Astrocyte (in vitro differentiated cells and primary cell): ENCODE measurements around the gene ADSS1. TPM values are rescaled to one million over a fixed set of nuclear protein-coding genes. Genes with fewer than 3 reads are reported as not detected.
A peak's percentile ranks its signal among the peaks of the same experiment; 100 is the strongest.

Source experiments
- DNase-seq: peaks from one replicate; pipeline ENCODE4 v3.0.0-alpha.2; 2010; ENCODE audit warnings: low read depth
- FAIRE-seq: peaks from 2 replicates; lab custom pipeline; 2011; peaks lifted over from hg19 to GRCh38; lab: Jason Lieb, UNC
- H2AFZ ChIP-seq: 2 replicates; pipeline ENCODE4 v1.6.0; 2012; ENCODE audit warnings: low read depth, low read length, inconsistent platforms
- H3K27ac ChIP-seq: 2 replicates; pipeline ENCODE4 v1.5.1; 2011; ENCODE audit warnings: low read depth, low read length, inconsistent platforms
- H3K27me3 ChIP-seq: 2 replicates; pipeline ENCODE4 v1.6.0; 2011; ENCODE audit warnings: low read length, inconsistent platforms; ENCODE audit not compliant: insufficient read depth
- H3K36me3 ChIP-seq: 2 replicates; pipeline ENCODE4 v1.5.1; 2011; ENCODE audit warnings: low read length, inconsistent platforms; ENCODE audit not compliant: insufficient read depth
- H3K4me1 ChIP-seq: 2 replicates; pipeline ENCODE4 v1.5.1; 2011; ENCODE audit warnings: low read length, inconsistent platforms; ENCODE audit not compliant: insufficient read depth
- H3K4me2 ChIP-seq: 2 replicates; pipeline ENCODE4 v1.6.0; 2012; ENCODE audit warnings: low read length, inconsistent platforms
- H3K4me3 ChIP-seq: 2 replicates; pipeline ENCODE4 v1.5.1; 2011; ENCODE audit warnings: low read depth, mild to moderate bottlenecking, low read length, inconsistent platforms; ENCODE audit not compliant: insufficient read depth
- H3K79me2 ChIP-seq: 2 replicates; pipeline ENCODE4 v1.6.0; 2012; ENCODE audit warnings: mild to moderate bottlenecking, low read length, inconsistent platforms; ENCODE audit not compliant: insufficient read depth
- H3K9ac ChIP-seq: 2 replicates; pipeline ENCODE4 v1.6.0; 2012; ENCODE audit warnings: mild to moderate bottlenecking, low read length, inconsistent platforms
- H3K9me3 ChIP-seq: 2 replicates; pipeline ENCODE4 v1.5.1; 2012; ENCODE audit warnings: low read depth, mild to moderate bottlenecking, low read length, inconsistent platforms; ENCODE audit not compliant: insufficient read depth
- H4K20me1 ChIP-seq: 2 replicates; pipeline ENCODE4 v1.6.0; 2012; ENCODE audit warnings: low read length, inconsistent platforms; ENCODE audit not compliant: insufficient read depth
- H3K27ac Mint-ChIP-seq: one replicate; pipeline ENCODE4 v1.8.0; 2021; ENCODE audit warnings: mild to moderate bottlenecking, mixed read lengths; ENCODE audit not compliant: unreplicated experiment
- H3K27me3 Mint-ChIP-seq: one replicate; pipeline ENCODE4 v1.8.0; 2021; ENCODE audit warnings: low read depth, mixed read lengths; ENCODE audit not compliant: unreplicated experiment
- H3K36me3 Mint-ChIP-seq: one replicate; pipeline ENCODE4 v1.8.0; 2021; ENCODE audit warnings: low read depth, mixed read lengths; ENCODE audit not compliant: unreplicated experiment
- H3K4me1 Mint-ChIP-seq: one replicate; pipeline ENCODE4 v1.8.0; 2021; ENCODE audit warnings: low read depth, mixed read lengths; ENCODE audit not compliant: unreplicated experiment
- H3K4me3 Mint-ChIP-seq: one replicate; pipeline ENCODE4 v1.8.0; 2021; ENCODE audit warnings: mild to moderate bottlenecking, moderate library complexity, mixed read lengths; ENCODE audit not compliant: unreplicated experiment
- H3K9me3 Mint-ChIP-seq: one replicate; pipeline ENCODE4 v1.8.0; 2021; ENCODE audit warnings: mild to moderate bottlenecking, mixed read lengths; ENCODE audit not compliant: unreplicated experiment
- EZH2 ChIP-seq: IDR thresholded peaks from 2 replicates; pipeline ENCODE4 v1.6.1; 2012; ENCODE audit warnings: mild to moderate bottlenecking, low read length, inconsistent platforms; ENCODE audit not compliant: insufficient read depth
- total RNA-seq: library from RNA; stranded (reverse); gene quantifications from 2 replicates; pipeline ENCODE4 v1.2.1, GENCODE V29; 2021
- TF ChIP-seq, protein P1 (sequence below): IDR thresholded peaks from 2 replicates; pipeline ENCODE4 v1.5.1; 2011; ENCODE audit warnings: low read depth, mild to moderate bottlenecking, inconsistent platforms, low read length, moderate library complexity; ENCODE audit not compliant: insufficient read depth

ADSS1 gene
- total RNA-seq, 1 donor from 2014 or later, result 4.4 TPM

DNA sequence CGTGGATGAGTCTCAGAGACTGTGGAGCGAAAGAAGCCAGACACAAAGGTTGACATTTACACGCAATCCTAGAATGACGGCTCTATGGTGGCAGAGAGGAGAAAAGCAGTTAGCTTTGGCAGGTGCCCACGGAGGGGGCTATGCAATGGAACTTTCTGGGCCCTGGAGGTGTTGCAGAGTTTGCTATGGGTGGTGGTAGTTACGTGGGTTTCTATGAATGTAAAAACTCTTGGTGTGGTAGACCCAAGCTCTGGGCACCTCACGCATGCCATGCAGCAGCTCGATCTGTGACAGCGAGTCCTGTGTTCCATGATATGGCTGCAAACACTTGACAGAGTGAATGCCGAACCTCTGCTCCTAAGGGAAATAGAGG, 39.6 kb upstream of the ADSS1 start:
- Histone ChIP-seq H3K27ac (no peak overlapping the region), H3K27me3 (no peaks in the 10 kb centered on the region), H3K4me1 (peaks cover 56% of the 10 kb centered on the region), H3K79me2 (no peaks in the 10 kb centered on the region), H3K9ac (no peak overlapping the region), H3K4me3 (no peak overlapping the region), H2AFZ (no peak overlapping the region), H3K9me3 (no peaks in the 10 kb centered on the region), H4K20me1 (no peaks in the 10 kb centered on the region), H3K36me3 (no peaks in the 10 kb centered on the region), H3K4me2 (no peak overlapping the region)
- H3K27ac Mint-ChIP-seq, result no peak overlapping the region
- no peak overlapping the region for H3K4me3 Mint-ChIP-seq
- no peak for DNase-seq
- H3K36me3 Mint-ChIP-seq, result no peaks in the 10 kb centered on the region
- H3K4me1 Mint-ChIP-seq, result peaks cover 46% of the 10 kb centered on the region
- no peaks in the 10 kb centered on the region for H3K9me3 Mint-ChIP-seq
- H3K27me3 Mint-ChIP-seq, result no peaks in the 10 kb centered on the region
- no peak for FAIRE-seq
- no peak for TF ChIP-seq EZH2
- TF ChIP-seq, protein P1, sequence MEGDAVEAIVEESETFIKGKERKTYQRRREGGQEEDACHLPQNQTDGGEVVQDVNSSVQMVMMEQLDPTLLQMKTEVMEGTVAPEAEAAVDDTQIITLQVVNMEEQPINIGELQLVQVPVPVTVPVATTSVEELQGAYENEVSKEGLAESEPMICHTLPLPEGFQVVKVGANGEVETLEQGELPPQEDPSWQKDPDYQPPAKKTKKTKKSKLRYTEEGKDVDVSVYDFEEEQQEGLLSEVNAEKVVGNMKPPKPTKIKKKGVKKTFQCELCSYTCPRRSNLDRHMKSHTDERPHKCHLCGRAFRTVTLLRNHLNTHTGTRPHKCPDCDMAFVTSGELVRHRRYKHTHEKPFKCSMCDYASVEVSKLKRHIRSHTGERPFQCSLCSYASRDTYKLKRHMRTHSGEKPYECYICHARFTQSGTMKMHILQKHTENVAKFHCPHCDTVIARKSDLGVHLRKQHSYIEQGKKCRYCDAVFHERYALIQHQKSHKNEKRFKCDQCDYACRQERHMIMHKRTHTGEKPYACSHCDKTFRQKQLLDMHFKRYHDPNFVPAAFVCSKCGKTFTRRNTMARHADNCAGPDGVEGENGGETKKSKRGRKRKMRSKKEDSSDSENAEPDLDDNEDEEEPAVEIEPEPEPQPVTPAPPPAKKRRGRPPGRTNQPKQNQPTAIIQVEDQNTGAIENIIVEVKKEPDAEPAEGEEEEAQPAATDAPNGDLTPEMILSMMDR, result no peak

DNA sequence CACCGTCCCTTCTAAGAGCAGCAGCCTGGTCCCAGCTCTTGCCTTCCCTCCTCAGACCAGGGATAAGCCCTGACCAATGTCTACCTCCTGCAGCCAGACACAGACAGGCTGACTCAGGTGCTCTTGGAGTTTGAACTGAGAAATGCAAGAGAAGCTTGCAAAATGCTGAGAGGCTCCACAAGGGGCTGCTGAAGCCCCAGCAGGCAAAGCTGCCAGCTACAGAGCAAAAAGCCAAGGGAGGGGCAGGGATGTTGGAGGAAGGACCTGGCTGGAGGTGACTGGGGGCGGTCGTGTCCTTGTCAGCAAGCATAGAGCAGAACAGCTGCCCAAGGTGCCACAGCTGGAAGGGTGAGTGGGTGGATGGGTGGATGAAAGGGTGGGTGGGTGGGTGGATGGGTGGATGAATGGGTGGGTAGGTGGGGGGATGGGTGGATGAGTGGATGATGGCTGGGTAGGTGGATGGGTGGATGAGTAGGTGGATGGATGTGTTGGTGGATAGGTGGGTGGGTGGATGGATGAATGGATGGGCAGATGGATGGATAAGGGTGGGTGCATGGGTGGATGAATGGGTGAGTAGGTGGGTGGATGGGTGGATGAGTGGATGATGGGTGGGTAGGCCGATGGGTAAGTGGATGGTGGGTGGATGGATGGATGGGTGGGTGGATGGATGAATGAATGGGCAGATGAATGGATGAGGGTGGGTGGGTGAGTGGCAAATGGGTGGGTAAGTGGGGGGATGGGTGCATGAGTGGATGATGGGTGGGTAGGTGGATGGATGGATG, 38.6 kb upstream of the ADSS1 start:
- H3K9me3 ChIP-seq, result no peaks in the 10 kb centered on the region

DNA sequence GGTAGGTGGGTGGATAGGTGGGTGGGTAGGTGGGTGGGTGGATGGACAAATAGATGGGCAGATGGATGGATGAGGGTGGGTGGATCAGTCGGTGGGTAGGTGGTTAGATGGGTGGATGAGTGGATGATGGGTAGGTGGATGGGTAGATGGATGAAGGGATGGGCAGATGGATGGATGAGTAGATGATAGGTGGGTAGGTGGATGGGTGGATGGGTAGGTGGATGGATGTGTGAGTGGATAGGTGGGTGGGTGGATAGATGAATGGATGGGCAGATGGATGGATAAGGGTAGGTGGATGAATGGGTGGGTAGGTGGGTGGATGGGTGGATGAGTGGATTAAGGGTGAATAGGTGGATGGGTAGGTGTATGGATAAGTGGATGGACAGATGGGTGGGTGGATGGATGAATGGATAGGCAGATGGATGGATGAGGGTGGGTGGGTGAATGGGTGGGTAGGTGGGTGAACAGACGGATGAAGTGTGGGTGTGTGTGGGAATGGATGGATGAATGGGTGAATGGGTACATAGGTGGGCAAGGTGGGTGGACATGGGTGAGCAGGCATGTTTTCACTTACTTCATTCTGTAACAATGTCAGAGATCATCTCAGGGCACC, 37.9 kb upstream of the ADSS1 start:
- Mint-ChIP-seq H3K27ac (no peak overlapping the region), H3K4me1 (peaks cover 33% of the 10 kb centered on the region), H3K27me3 (no peaks in the 10 kb centered on the region), H3K4me3 (no peak overlapping the region), H3K9me3 (no peaks in the 10 kb centered on the region), H3K36me3 (no peaks in the 10 kb centered on the region)
- no peaks in the 10 kb centered on the region for H3K36me3 ChIP-seq
- H3K4me3 ChIP-seq, result no peak overlapping the region
- peaks cover 13% of the 10 kb centered on the region for H4K20me1 ChIP-seq
- H3K4me2 ChIP-seq, result no peak overlapping the region
- peaks cover 15% of the 10 kb centered on the region for H3K79me2 ChIP-seq
- H3K27me3 ChIP-seq, result no peaks in the 10 kb centered on the region
- TF ChIP-seq EZH2, result no peak
- TF ChIP-seq, protein P1, result no peak
- no peak overlapping the region for H3K9ac ChIP-seq
- no peak overlapping the region for H2AFZ ChIP-seq
- no peaks in the 10 kb centered on the region for H3K9me3 ChIP-seq
- H3K27ac ChIP-seq, result no peak overlapping the region
- DNase-seq (no peak), FAIRE-seq (no peak)
- H3K4me1 ChIP-seq, result peaks cover 53% of the 10 kb centered on the region

More for the DNA sequence above, 38.6 kb upstream of the ADSS1 start:
- FAIRE-seq, result no peak
- TF ChIP-seq EZH2, result no peak
- no peak overlapping the region for H3K4me3 ChIP-seq
- DNase-seq, result no peak
- H3K36me3 ChIP-seq, result no peaks in the 10 kb centered on the region
- H4K20me1 ChIP-seq, result peaks cover 6% of the 10 kb centered on the region
- Mint-ChIP-seq H3K27ac (peak overlapping the region; percentile 36), H3K27me3 (no peaks in the 10 kb centered on the region), H3K4me1 (peaks cover 38% of the 10 kb centered on the region), H3K9me3 (no peaks in the 10 kb centered on the region), H3K36me3 (no peaks in the 10 kb centered on the region), H3K4me3 (no peak overlapping the region)
- no peaks in the 10 kb centered on the region for H3K27me3 ChIP-seq
- peaks cover 53% of the 10 kb centered on the region for H3K4me1 ChIP-seq
- H3K79me2 ChIP-seq, result peaks cover 8% of the 10 kb centered on the region
- H3K9ac ChIP-seq, result no peak overlapping the region
- H3K27ac ChIP-seq, result no peak overlapping the region
- no peak overlapping the region for H3K4me2 ChIP-seq
- H2AFZ ChIP-seq, result no peak overlapping the region
